GM19455 (cell line): ENCODE data around the gene NAPG.
"Not testable (repeated sequence)": the region's sequence is repeated elsewhere in the genome, so short reads cannot be mapped to it uniquely, and the experiment has no call there.

Experiments
- ATAC-seq: cut with Tn5 transposase; IDR thresholded peaks from one replicate; pipeline ENCODE4 v1.9.1; 2021; ENCODE audit not compliant: unreplicated experiment

The NAPG gene

DNA sequence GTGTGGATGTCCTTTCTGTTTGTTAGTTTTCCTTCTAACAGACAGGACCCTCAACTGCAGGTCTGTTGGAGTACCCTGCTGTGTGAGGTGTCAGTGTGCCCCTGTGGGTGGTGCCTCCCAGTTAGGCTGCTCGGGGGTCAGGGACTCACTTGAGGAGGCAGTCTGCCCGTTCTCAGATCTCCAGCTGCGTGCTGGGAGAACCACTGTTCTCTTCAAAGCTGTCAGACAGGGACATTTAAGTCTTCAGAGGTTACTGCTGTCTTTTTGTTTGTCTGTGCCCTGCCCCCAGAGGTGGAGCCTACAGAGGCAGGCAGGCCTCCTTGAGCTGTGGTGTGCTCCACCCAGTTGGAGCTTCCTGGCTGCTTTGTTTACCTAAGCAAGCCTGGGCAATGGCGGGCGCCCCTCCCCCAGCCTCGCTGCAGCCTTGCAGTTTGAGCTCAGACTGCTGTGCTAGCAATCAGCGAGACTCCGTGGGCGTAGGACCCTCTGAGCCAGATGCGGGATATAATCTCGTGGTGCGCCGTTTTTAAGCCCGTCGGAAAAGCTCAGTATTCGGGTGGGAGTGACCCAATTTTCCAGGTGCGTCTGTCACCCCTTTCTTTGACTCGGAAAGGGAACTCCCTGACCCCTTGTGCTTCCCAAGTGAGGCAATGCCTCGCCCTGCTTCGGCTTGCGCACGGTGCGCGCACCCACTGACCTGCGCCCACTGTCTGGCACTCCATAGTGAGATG lies 52.2 kb downstream of the NAPG start:
- ATAC-seq: not testable (repeated sequence)

- not testable (repeated sequence) for ATAC-seq
Observed at GRCh38 chr18:10578573-10578899, 52.7 kb downstream of the NAPG start.

- no peak for ATAC-seq
Observed at GRCh38 chr18:10579079-10579867, 53.4 kb downstream of the NAPG start.

GRCh38 chr18:10580215-10580614 lies 54.4 kb downstream of the NAPG start:
- no peak for ATAC-seq

- no peak for ATAC-seq
Observed at GRCh38 chr18:10585260-10585659, 59.4 kb downstream of the NAPG start.

DNA sequence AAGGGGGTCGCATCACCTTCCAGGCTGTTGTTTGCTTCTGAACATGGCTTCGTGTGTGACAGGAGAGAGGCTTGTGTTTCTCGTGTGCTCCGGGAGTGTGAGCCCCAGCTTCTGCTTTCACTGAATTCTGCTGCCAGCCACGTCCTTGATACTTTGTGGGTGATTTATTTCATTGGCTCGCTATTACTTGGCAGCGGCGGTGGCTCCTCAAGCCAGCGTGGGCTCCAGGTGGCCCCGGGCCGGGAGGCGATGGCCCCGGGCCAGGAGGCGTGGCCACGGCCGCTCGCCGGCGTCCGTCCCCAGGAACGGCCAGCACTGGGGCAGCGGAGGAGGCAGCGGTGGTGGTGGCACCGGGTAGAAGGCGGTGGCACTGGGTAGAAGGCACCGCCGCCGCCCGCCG lies 63.1 kb downstream of the NAPG start:
- no peak for ATAC-seq

DNA sequence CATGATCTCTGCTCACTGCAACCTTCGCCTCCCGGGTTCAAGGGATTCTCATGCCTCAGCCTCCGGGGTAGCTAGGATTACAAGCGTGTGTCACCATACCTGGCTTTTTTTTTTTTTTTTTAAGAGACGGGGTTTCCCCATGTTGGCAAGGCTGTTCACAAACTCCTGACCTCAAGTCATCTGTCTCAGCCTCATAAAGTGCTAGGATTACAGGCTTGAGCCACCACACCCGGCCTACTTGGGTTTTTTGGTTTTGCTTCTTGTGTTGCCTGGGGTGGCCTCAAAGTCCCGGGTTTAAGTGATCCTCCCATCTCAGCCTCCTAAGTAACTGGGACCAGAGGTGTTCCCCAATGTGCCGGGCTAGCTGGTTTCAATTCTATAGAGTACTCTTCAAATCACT lies 64.6 kb downstream of the NAPG start:
- no peak for ATAC-seq

- ATAC-seq: no peak
Observed at GRCh38 chr18:10591896-10592295, 66.1 kb downstream of the NAPG start.

DNA sequence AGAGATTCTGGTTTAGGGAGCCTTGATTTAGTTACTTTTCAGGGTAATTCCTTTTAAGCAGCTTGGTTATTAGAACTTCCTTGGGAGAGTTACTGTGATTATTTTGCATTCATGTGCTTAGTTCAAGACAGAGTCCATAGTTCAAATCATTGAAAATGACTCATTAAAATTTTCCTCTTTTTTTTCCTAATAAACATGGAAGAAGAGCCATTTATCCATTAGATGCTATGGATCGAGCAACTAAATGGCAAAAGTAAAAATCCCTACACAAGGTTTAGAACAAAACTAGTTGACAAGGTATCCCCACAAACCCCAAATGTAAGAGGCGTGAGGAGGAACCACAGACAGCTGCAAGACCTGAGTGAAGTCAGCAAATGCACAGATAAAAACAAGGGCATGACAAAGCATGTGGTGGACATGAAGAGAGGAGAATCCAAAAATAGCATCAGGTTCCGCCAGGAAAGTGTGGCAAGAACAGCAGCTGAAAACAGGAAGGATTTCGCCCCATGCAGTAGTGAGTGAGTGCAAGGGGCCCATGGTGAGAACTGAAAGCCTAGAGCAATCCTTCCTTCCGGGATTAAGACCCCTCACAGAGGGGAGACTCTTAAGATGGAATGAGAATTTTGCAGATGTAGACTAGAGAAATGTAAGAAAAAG lies 67.7 kb downstream of the NAPG start:
- not testable (repeated sequence) for ATAC-seq

DNA sequence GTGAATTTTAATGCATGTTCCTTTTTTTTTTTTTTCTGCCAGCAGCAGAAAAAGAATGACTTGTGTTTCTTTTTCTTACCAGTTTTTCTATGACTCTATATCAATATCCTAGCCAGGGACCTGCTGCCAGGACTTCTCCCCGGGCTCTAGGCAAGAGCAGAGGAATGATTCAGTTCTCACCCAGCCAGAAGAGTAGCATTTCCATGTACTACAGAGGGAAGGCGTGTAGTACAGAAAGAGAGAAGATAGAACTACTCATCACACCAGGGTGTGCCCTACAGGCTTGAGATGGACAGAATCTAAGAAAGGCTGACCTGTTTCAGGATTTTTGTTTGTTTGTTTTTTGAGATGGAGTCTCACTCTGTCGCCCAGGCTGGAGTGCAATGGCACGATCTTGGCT lies 70.1 kb downstream of the NAPG start:
- not testable (repeated sequence) for ATAC-seq

- not testable (repeated sequence) for ATAC-seq
Observed at GRCh38 chr18:10597695-10598094, 71.9 kb downstream of the NAPG start.

DNA sequence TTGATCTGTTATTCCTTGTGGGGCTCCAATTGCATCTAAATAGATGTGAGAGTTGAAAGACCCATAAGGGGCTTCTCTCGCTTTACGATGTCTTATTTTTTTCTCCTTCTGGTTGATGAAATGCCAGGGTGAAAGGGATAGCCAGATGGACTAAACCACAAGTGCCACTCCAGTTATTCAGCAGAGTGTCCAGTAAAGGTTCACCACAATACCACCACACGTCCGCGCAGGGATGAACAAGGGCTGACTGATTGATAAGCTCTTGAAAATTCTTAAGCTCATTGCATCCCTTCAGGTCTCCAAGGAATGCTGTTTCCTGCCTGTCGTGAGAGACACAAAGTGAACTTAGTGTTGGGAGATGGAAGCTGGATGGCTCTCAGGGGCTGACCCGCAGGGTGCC lies 74.9 kb downstream of the NAPG start:
- not testable (repeated sequence) for ATAC-seq
